K562 (cell line): ENCODE results near the gene LRRTM3.

ENCODE experiments used
- RBM22 ChIP-seq: fragments of 200-400 bp; formaldehyde crosslinking; IDR thresholded peaks from 2 replicates; pipeline ENCODE4 v1.6.1; 2018; ENCODE audit warnings: low read length, low read depth; ENCODE audit not compliant: poor library complexity, severe bottlenecking
- TF ChIP-seq, protein P1 (sequence below): fragments of 200-800 bp; sonication (Bioruptor generic); IDR thresholded peaks from 2 replicates; pipeline ENCODE4 v1.6.1; 2016; ENCODE audit warnings: missing genetic modification characterization, missing compliant biosample characterization
- TF ChIP-seq, protein P2 (sequence below): fragments of 450-650 bp; formaldehyde crosslinking; IDR thresholded peaks from 2 replicates; pipeline ENCODE4 v1.4.0; 2022; ENCODE audit warnings: missing genetic modification characterization

DNA sequence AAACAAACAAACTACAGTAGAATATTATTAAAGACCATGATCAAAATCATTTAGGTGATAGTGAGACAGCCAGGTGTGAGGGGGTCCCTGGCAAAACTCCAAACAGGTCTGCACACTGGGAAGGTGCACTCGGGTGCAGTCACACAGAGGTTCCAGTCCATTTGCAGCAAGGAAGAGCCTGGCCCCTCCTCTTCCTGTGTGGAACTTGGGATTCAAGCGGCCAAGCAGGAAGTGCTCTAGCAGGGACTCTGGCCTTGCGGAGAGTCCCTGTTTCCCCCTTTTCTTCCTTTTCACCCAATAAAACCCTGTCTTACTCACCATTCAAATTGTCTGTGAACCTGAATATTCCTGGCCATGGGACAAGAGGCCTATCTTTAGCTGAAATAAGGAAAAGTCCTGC, 181.8 kb downstream of the LRRTM3 start:
- TF ChIP-seq, protein P1, sequence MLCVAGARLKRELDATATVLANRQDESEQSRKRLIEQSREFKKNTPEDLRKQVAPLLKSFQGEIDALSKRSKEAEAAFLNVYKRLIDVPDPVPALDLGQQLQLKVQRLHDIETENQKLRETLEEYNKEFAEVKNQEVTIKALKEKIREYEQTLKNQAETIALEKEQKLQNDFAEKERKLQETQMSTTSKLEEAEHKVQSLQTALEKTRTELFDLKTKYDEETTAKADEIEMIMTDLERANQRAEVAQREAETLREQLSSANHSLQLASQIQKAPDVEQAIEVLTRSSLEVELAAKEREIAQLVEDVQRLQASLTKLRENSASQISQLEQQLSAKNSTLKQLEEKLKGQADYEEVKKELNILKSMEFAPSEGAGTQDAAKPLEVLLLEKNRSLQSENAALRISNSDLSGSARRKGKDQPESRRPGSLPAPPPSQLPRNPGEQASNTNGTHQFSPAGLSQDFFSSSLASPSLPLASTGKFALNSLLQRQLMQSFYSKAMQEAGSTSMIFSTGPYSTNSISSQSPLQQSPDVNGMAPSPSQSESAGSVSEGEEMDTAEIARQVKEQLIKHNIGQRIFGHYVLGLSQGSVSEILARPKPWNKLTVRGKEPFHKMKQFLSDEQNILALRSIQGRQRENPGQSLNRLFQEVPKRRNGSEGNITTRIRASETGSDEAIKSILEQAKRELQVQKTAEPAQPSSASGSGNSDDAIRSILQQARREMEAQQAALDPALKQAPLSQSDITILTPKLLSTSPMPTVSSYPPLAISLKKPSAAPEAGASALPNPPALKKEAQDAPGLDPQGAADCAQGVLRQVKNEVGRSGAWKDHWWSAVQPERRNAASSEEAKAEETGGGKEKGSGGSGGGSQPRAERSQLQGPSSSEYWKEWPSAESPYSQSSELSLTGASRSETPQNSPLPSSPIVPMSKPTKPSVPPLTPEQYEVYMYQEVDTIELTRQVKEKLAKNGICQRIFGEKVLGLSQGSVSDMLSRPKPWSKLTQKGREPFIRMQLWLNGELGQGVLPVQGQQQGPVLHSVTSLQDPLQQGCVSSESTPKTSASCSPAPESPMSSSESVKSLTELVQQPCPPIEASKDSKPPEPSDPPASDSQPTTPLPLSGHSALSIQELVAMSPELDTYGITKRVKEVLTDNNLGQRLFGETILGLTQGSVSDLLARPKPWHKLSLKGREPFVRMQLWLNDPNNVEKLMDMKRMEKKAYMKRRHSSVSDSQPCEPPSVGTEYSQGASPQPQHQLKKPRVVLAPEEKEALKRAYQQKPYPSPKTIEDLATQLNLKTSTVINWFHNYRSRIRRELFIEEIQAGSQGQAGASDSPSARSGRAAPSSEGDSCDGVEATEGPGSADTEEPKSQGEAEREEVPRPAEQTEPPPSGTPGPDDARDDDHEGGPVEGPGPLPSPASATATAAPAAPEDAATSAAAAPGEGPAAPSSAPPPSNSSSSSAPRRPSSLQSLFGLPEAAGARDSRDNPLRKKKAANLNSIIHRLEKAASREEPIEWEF (CRISPR knock-in tag), result no peak
- TF ChIP-seq RBM22, result no peak
- TF ChIP-seq, protein P2, sequence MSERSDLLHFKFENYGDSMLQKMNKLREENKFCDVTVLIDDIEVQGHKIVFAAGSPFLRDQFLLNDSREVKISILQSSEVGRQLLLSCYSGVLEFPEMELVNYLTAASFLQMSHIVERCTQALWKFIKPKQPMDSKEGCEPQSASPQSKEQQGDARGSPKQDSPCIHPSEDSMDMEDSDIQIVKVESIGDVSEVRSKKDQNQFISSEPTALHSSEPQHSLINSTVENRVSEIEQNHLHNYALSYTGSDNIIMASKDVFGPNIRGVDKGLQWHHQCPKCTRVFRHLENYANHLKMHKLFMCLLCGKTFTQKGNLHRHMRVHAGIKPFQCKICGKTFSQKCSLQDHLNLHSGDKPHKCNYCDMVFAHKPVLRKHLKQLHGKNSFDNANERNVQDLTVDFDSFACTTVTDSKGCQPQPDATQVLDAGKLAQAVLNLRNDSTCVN (CRISPR knock-in tag), result no peak
